Caco-2 (cell line): ENCODE results near the gene TBL2. TPM values are rescaled to one million over a fixed set of nuclear protein-coding genes. Genes with fewer than 3 reads are reported as not detected.
A peak's percentile ranks its signal among the peaks of the same experiment; 100 is the strongest.
"Not testable (repeated sequence)": the region's sequence is repeated elsewhere in the genome, so short reads cannot be mapped to it uniquely, and the experiment has no call there.

Source experiments
- BruUV-seq: library from RNA; stranded (reverse); fragments of 400-500 nt; replicated peaks from 2 replicates; lab custom pipeline; 2021; lab: Mats Ljungman, UMichigan
- CTCF ChIA-PET: fragments of 300-600 bp; sonication (Branson Sonifier 250); formaldehyde crosslinking; loops from one replicate; lab custom pipeline; 2022; ENCODE audit warnings: antibody characterized with exemption; lab: Charles Lee
- POLR2A ChIA-PET: fragments of 300-600 bp; sonication (Branson Sonifier 250); formaldehyde crosslinking; loops from one replicate; lab custom pipeline; 2022; ENCODE audit warnings: antibody characterized with exemption; lab: Charles Lee
- DNase-seq, 2 experiments: peaks; one replicate each; pipeline versions ENCODE4 v3.0.0 to v3.0.0-alpha.2; 2020 to 2022
- H3K27me3 ChIP-seq: replicated peaks from 2 replicates; pipeline ENCODE4 v1.6.0; 2011; ENCODE audit warnings: low read length; ENCODE audit not compliant: control insufficient read depth, insufficient read depth
- H3K36me3 ChIP-seq: 2 replicates; pipeline ENCODE4 v1.5.1; 2011; ENCODE audit warnings: low read length; ENCODE audit not compliant: control insufficient read depth, insufficient read depth
- H3K4me1 ChIP-seq: fragments of 250-450 bp; sonication (Bioruptor Pico); 2 replicates; pipeline ENCODE4 v1.5.1; 2020; ENCODE audit warnings: mild to moderate bottlenecking
- H3K4me3 ChIP-seq: 2 replicates; pipeline ENCODE4 v1.5.1; 2011; ENCODE audit warnings: low read depth, mild to moderate bottlenecking, control low read depth, low read length
- H3K9me3 ChIP-seq: fragments of 250-450 bp; sonication (Bioruptor Pico); 2 replicates; pipeline ENCODE4 v1.5.1; 2020; ENCODE audit warnings: mild to moderate bottlenecking, moderate library complexity
- H3K27ac Mint-ChIP-seq: one replicate; pipeline ENCODE4 v1.8.0; 2022; ENCODE audit warnings: mixed read lengths; ENCODE audit not compliant: unreplicated experiment
- H3K27me3 Mint-ChIP-seq: one replicate; pipeline ENCODE4 v1.8.0; 2022; ENCODE audit warnings: mixed read lengths; ENCODE audit not compliant: insufficient read depth, unreplicated experiment
- H3K36me3 Mint-ChIP-seq: one replicate; pipeline ENCODE4 v1.8.0; 2022; ENCODE audit warnings: mild to moderate bottlenecking, mixed read lengths; ENCODE audit not compliant: insufficient read depth, unreplicated experiment
- H3K4me1 Mint-ChIP-seq: one replicate; pipeline ENCODE4 v1.8.0; 2022; ENCODE audit warnings: low read depth, mixed read lengths; ENCODE audit not compliant: unreplicated experiment
- H3K4me3 Mint-ChIP-seq: one replicate; pipeline ENCODE4 v1.8.0; 2022; ENCODE audit warnings: mild to moderate bottlenecking, moderate library complexity, mixed read lengths; ENCODE audit not compliant: unreplicated experiment
- H3K9me3 Mint-ChIP-seq: one replicate; pipeline ENCODE4 v1.8.0; 2022; ENCODE audit warnings: mixed read lengths; ENCODE audit not compliant: unreplicated experiment
- intact Hi-C: fragments of 100-400 bp; cut with micrococcal nuclease; formaldehyde crosslinking; loops from one replicate; pipeline ENCODE4 v1.10.0; 2022; ENCODE audit not compliant: unreplicated experiment
- total RNA-seq: library from RNA; stranded (reverse); gene quantifications from 2 replicates; pipeline ENCODE4 v1.2.3, GENCODE V29; 2022
- TF ChIP-seq, protein P1 (sequence below), 2 experiments: fragments of 200-600 bp in 1 of 2; IDR thresholded peaks; 1 replicate in 1 of 2; 2 replicates in 1 of 2; pipeline versions ENCODE4 v1.5.1 to v1.8.0; 2011 to 2022; ENCODE audit warnings: antibody characterized with exemption in 1 of 2, control low read depth in 1 of 2, inconsistent platforms in 1 of 2, low read depth in 1 of 2, low read length in 1 of 2, mild to moderate bottlenecking in 1 of 2, moderate library complexity in 1 of 2; ENCODE audit not compliant: insufficient read depth in 1 of 2, severe bottlenecking in 1 of 2, unreplicated experiment in 1 of 2

TBL2 gene
- total RNA-seq, 1 experiment from 2014 or later: 76.8 TPM

DNA sequence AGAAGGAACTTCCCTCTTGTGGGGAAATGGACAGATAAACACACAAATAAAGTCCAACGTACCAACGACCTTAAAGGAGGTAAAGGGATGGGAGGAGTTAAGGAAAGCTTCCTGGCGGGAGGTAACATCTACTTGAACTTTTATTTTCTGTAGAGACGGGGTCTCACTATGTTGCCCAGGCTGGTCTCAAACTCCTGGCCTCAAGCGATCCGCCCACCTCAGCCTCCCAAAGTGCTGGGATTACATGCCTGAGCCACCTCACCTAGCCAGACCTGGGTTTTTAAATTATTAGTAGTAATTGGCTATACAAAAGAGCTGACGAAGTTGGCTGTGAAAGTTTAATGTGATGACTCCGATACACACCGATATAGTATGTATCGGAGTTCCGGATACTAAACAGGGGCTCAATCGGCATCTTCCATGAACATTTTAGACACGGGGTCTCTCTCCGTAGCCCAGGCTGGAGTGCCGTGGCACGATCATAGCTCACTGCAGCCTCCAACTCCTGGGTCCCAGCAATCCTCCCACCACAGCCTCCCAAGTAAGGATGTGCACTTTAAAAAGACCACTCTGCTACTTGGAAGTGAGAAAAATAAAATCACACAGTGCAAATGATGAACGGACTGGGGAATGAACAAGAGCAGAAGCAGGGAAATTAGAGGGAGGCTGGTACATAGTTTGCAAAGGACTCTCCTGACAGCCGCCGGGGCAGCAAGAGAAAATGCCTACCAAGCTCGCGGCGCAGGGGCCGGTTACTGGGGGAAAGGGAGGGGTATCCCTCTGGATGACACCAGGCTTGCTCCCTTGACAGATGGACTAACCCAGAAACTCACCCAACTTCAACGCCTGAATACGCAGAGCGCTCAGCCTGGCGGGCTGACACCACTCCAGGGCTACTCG lies 21.9 kb downstream of the TBL2 start:
- TF ChIP-seq, protein P1, sequence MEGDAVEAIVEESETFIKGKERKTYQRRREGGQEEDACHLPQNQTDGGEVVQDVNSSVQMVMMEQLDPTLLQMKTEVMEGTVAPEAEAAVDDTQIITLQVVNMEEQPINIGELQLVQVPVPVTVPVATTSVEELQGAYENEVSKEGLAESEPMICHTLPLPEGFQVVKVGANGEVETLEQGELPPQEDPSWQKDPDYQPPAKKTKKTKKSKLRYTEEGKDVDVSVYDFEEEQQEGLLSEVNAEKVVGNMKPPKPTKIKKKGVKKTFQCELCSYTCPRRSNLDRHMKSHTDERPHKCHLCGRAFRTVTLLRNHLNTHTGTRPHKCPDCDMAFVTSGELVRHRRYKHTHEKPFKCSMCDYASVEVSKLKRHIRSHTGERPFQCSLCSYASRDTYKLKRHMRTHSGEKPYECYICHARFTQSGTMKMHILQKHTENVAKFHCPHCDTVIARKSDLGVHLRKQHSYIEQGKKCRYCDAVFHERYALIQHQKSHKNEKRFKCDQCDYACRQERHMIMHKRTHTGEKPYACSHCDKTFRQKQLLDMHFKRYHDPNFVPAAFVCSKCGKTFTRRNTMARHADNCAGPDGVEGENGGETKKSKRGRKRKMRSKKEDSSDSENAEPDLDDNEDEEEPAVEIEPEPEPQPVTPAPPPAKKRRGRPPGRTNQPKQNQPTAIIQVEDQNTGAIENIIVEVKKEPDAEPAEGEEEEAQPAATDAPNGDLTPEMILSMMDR (IDR thresholded peaks at IDR 0.05; ENCODE audit: insufficient read depth in 1 of 2, low read depth in 1 of 2, low read length in 1 of 2, severe bottlenecking in 1 of 2, unreplicated experiment in 1 of 2): no peak
- Histone ChIP-seq H3K36me3 (no peaks in the 10 kb centered on the region), H3K4me1 (peaks cover 10% of the 10 kb centered on the region; the same call in 1 of the 2 replicates), H3K9me3 (no peaks in the 10 kb centered on the region), H3K4me3 (peak overlapping the region; percentile 98), H3K27me3 (no peaks in the 10 kb centered on the region)
- POLR2A ChIA-PET: interaction anchor here (0.5 to 1.9 kb wide), 9 partner anchors 9 to 1016 kb away, joined by 3 to 24 read pairs (median 3); partner anchors contain the start of genes BAZ1B and TBL2
- peak overlapping the region; percentile 96 for H3K4me3 Mint-ChIP-seq
- intact Hi-C loops: loop anchor here (1.0 kb wide), 2 partner anchors 22 to 34 kb away; partner anchors contain the start of genes BAZ1B and TBL2
- BruUV-seq: TSS peak; percentile 48
- H3K36me3 Mint-ChIP-seq: peaks cover 62% of the 10 kb centered on the region
- H3K27ac Mint-ChIP-seq: peak overlapping the region; percentile 99
- no peaks in the 10 kb centered on the region for H3K9me3 Mint-ChIP-seq
- no peak for DNase-seq
- peaks cover 11% of the 10 kb centered on the region for H3K4me1 Mint-ChIP-seq
- CTCF ChIA-PET: interaction anchor here (1.2 kb wide), 1 partner anchor 9 kb away, joined by 4 read pairs; no protein-coding TSS in a partner anchor
- no peaks in the 10 kb centered on the region for H3K27me3 Mint-ChIP-seq

DNA sequence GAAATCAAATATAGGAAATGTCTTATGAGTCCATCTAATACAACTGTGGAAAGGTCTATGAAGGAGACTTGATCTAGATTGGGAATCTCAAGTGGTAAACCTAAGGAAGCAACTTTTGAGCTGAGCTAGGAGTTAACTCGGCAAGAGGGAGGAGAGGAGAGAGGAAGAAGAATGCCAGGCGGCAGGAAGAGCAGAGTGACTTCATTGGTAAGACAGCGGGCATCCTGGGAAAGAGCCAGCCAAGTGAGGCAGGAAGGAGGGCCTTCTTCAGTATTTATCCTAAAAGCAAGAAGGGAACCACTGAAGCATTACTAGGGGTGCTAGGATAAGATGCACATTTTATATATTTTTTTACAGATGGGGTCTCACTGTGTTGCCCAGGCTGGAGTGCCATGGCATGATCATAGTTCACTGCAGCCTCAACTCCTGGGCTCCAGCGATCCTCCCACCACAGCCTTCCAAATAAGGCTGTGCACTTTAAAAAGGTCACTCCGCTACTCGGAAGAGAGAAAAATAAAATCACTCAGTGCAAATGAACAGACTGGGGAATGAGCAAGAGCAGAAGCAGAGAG lies 22.9 kb downstream of the TBL2 start:
- peak overlapping the region; percentile 96 for H3K4me3 Mint-ChIP-seq
- POLR2A ChIA-PET: interaction anchor here (1.9 kb wide), 1 partner anchor 34 kb away, joined by 24 read pairs; the partner anchor contains the start of gene BAZ1B
- peaks cover 71% of the 10 kb centered on the region for H3K36me3 Mint-ChIP-seq
- H3K4me1 Mint-ChIP-seq: peaks cover 11% of the 10 kb centered on the region
- CTCF ChIA-PET: no interaction called here
- H3K27me3 Mint-ChIP-seq: no peaks in the 10 kb centered on the region
- TF ChIP-seq, protein P1 (IDR thresholded peaks at IDR 0.05; ENCODE audit: insufficient read depth in 1 of 2, low read depth in 1 of 2, low read length in 1 of 2, severe bottlenecking in 1 of 2, unreplicated experiment in 1 of 2): no peak
- Histone ChIP-seq H3K4me1 (peaks cover 10% of the 10 kb centered on the region; the same call in 1 of the 2 replicates), H3K4me3 (peak overlapping the region; percentile 98), H3K36me3 (no peaks in the 10 kb centered on the region; the same call in 1 of the 2 replicates), H3K9me3 (no peaks in the 10 kb centered on the region), H3K27me3 (no peaks in the 10 kb centered on the region)
- peak overlapping the region; percentile 99 for H3K27ac Mint-ChIP-seq
- intact Hi-C loops: no loop called here
- no peak for DNase-seq
- H3K9me3 Mint-ChIP-seq: no peaks in the 10 kb centered on the region
- BruUV-seq: no TSS peak

DNA sequence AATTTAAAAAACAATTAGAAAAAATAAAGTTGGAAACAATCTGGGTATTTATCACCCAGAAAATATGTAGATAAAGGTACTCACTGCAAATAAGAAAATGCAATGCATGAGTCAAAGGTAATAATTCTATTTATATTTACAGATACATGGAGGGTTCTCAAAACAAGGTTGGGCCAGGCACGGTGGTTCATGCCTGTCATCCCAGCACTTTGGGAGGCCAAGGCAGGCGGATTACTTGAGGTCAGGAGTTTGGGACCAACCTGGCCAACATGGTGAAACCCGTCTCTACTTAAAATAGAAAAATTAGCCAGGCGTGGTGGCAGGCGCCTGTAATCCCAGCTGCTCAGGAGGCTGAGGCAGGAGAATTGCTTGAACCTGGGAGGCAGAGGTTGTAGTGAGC lies 28.3 kb downstream of the TBL2 start:
- BruUV-seq, CTCF ChIA-PET, H3K9me3 Mint-ChIP-seq, DNase-seq, H3K4me1 ChIP-seq, POLR2A ChIA-PET, H3K4me1 Mint-ChIP-seq, intact Hi-C loops, H3K27me3 Mint-ChIP-seq, H3K27ac Mint-ChIP-seq, H3K36me3 ChIP-seq, H3K4me3 Mint-ChIP-seq, H3K27me3 ChIP-seq, H3K4me3 ChIP-seq, H3K9me3 ChIP-seq: not testable (repeated sequence)
- H3K36me3 Mint-ChIP-seq: peaks cover 87% of the 10 kb centered on the region
